Measurements from ENCODE around the gene ASCL2. TPM values are rescaled to one million over a fixed set of nuclear protein-coding genes. Genes with fewer than 3 reads are reported as not detected.

Gene ASCL2
- total and polyA plus RNA-seq, 2 donors (not counting 3 experiments of a cell fraction or from before 2014, with no cell fraction given) = not detected

GRCh38 chr11:2240834-2241233 is 29.6 kb downstream of the ASCL2 start:
- H3K9ac ChIP-seq (replicated peaks; ENCODE audit: extremely low read depth, insufficient read depth, low read length) = no peak overlapping the region
- TF ChIP-seq EZH2 (IDR thresholded peaks at IDR 0.05; ENCODE audit: borderline replicate concordance, low read depth, low read length, severe bottlenecking) (no peak), CTCF (IDR thresholded peaks at IDR 0.05; ENCODE audit: extremely low read depth in 1 of 2, insufficient read depth in 1 of 2, low read depth in 1 of 2, low read length in 2 of 2) (no peak), POLR2A (IDR thresholded peaks at IDR 0.05; ENCODE audit: low read depth, low read length) (no peak), JUN (IDR thresholded peaks at IDR 0.05; ENCODE audit: borderline replicate concordance, insufficient read depth, insufficient read length, low read depth) (no peak), FOS (IDR thresholded peaks at IDR 0.05; ENCODE audit: borderline replicate concordance, insufficient read depth, low read length) (no peak), POLR2AphosphoS5 (IDR thresholded peaks at IDR 0.05; ENCODE audit: insufficient read depth, low read depth, low read length) (no peak), GATA2 (IDR thresholded peaks at IDR 0.05; ENCODE audit: insufficient read depth, insufficient read length, low read depth, low read length) (no peak), MYC (IDR thresholded peaks at IDR 0.05; ENCODE audit: low read depth, low read length) (no peak), MAX (IDR thresholded peaks at IDR 0.05; ENCODE audit: insufficient read depth, insufficient read length) (no peak)
- H3K4me2 ChIP-seq (ENCODE audit: insufficient read depth, low read length) = no peak overlapping the region
- H3K4me1 ChIP-seq (ENCODE audit: control insufficient read depth, extremely low read depth, insufficient read depth, low read length) = no peaks in the 10 kb centered on the region
- H3K4me3 ChIP-seq (replicated peaks in 1 of 3; ENCODE audit: insufficient read depth in 1 of 3, low read depth in 1 of 3, low read length in 3 of 3) = no peak overlapping the region
- H3K36me3 ChIP-seq (ENCODE audit: control insufficient read depth in 2 of 2, extremely low read depth in 1 of 2, insufficient read depth in 2 of 2, low read length in 2 of 2) = no peaks in the 10 kb centered on the region
- no peaks in the 10 kb centered on the region for H3K9me3 ChIP-seq (replicated peaks; ENCODE audit: control insufficient read depth, insufficient read depth, low read length)
- dilution Hi-C loops (cut with MboI; ENCODE audit: extremely low pct_ligation_motif_present, low sequenced_read_pairs) = no loop called here
- DNase-seq (ENCODE audit: low read depth, low spot score) (no peak), FAIRE-seq (no peak)
- BruUV-seq (replicated peaks) = no TSS peak
- H3K9me1 ChIP-seq (replicated peaks; ENCODE audit: control insufficient read depth, extremely low read depth, insufficient read depth, low read length) = no peaks in the 10 kb centered on the region
- intact Hi-C loops (cut with micrococcal nuclease) = no loop called here
- H3K27ac ChIP-seq (ENCODE audit: insufficient read depth, low read depth, low read length) = no peak overlapping the region
- no peak overlapping the region for H2AFZ ChIP-seq (ENCODE audit: low read depth, low read length)
- H4K20me1 ChIP-seq (replicated peaks; ENCODE audit: control insufficient read depth, extremely low read depth, insufficient read depth, low read length) = no peaks in the 10 kb centered on the region
- ChIA-PET POLR2A (no interaction called here), CTCF (no interaction called here)
- peaks cover 2 to 12% of the 10 kb centered on the region in 2 experiments for H3K27me3 ChIP-seq (ENCODE audit: control insufficient read depth in 2 of 2, insufficient read depth in 2 of 2, low read length in 2 of 2)
- H3K79me2 ChIP-seq (ENCODE audit: control insufficient read depth, insufficient read depth, low read length) = no peaks in the 10 kb centered on the region

Data from endothelial cell of umbilical vein (primary cell).